H9 (cell line): ENCODE data around the gene GBGT1. TPM values are rescaled to one million over a fixed set of nuclear protein-coding genes. Genes with fewer than 3 reads are reported as not detected.

ENCODE experiments used
- DNase-seq: peaks from one replicate; pipeline ENCODE4 v3.0.0-alpha.2; 2017
- H2AFZ ChIP-seq: one replicate; pipeline ENCODE4 v1.6.1; 2013; ENCODE audit warnings: mild to moderate bottlenecking, low read length, control low read depth, moderate library complexity
- H2AK5ac ChIP-seq: 2 replicates; pipeline ENCODE4 v1.6.1; 2013; ENCODE audit warnings: low read length, control low read depth, mixed read lengths; ENCODE audit not compliant: insufficient read length
- H2BK120ac ChIP-seq: one replicate; pipeline ENCODE4 v1.6.1; 2013; ENCODE audit warnings: low read depth, mild to moderate bottlenecking, low read length, control low read depth, inconsistent platforms; ENCODE audit not compliant: poor library complexity, severe bottlenecking
- H2BK12ac ChIP-seq: 2 replicates; pipeline ENCODE4 v1.6.1; 2013; ENCODE audit warnings: low read length, control low read depth, mixed read lengths, low read depth; ENCODE audit not compliant: insufficient read length
- H2BK15ac ChIP-seq: 2 replicates; pipeline ENCODE4 v1.6.1; 2013; ENCODE audit warnings: low read depth, low read length, control low read depth
- H2BK20ac ChIP-seq: one replicate; pipeline ENCODE4 v1.6.1; 2013; ENCODE audit warnings: low read depth, mild to moderate bottlenecking, low read length, control low read depth, inconsistent platforms; ENCODE audit not compliant: poor library complexity, severe bottlenecking
- H2BK5ac ChIP-seq: 2 replicates; pipeline ENCODE4 v1.6.1; 2013; ENCODE audit warnings: low read length, control low read depth, mixed read lengths; ENCODE audit not compliant: insufficient read length
- H3K14ac ChIP-seq: 2 replicates; pipeline ENCODE4 v1.6.1; 2013; ENCODE audit warnings: low read length, control low read depth; ENCODE audit not compliant: insufficient read depth
- H3K18ac ChIP-seq: 2 replicates; pipeline ENCODE4 v1.6.1; 2013; ENCODE audit warnings: low read depth, mild to moderate bottlenecking, mixed read lengths, low read length, control low read depth; ENCODE audit not compliant: insufficient read length
- H3K23ac ChIP-seq: 2 replicates; pipeline ENCODE4 v1.6.1; 2013; ENCODE audit warnings: low read length, control low read depth, mixed read lengths, low read depth; ENCODE audit not compliant: insufficient read length
- H3K23me2 ChIP-seq: 2 replicates; pipeline ENCODE4 v1.6.1; 2013; ENCODE audit warnings: low read depth, mild to moderate bottlenecking, mixed read lengths, low read length, control low read depth; ENCODE audit not compliant: insufficient read length, poor library complexity, severe bottlenecking
- H3K27ac ChIP-seq: 2 replicates; pipeline ENCODE4 v1.5.1; 2013; ENCODE audit warnings: low read length, control low read depth, mixed read lengths, low read depth; ENCODE audit not compliant: insufficient read length
- H3K27me3 ChIP-seq: 2 replicates; pipeline ENCODE4 v1.6.1; 2013; ENCODE audit warnings: low read length, control low read depth, inconsistent platforms; ENCODE audit not compliant: insufficient read depth
- H3K4ac ChIP-seq: 2 replicates; pipeline ENCODE4 v1.6.1; 2013; ENCODE audit warnings: low read depth, mild to moderate bottlenecking, control low read depth, inconsistent platforms, low read length, moderate library complexity
- H3K4me1 ChIP-seq: 2 replicates; pipeline ENCODE4 v1.6.1; 2013; ENCODE audit warnings: low read length, control low read depth, inconsistent platforms; ENCODE audit not compliant: insufficient read depth
- H3K4me2 ChIP-seq: 2 replicates; pipeline ENCODE4 v1.6.1; 2013; ENCODE audit warnings: low read length, control low read depth, mixed read lengths; ENCODE audit not compliant: insufficient read length, insufficient read depth
- H3K56ac ChIP-seq: 2 replicates; pipeline ENCODE4 v1.6.1; 2013; ENCODE audit warnings: low read depth, mild to moderate bottlenecking, mixed read lengths, low read length, control low read depth; ENCODE audit not compliant: insufficient read length
- H3K79me1 ChIP-seq: 2 replicates; pipeline ENCODE4 v1.6.1; 2013; ENCODE audit warnings: low read depth, mild to moderate bottlenecking, moderate library complexity, low read length, control low read depth, inconsistent platforms; ENCODE audit not compliant: insufficient read depth, poor library complexity, severe bottlenecking
- H3K79me2 ChIP-seq: 2 replicates; pipeline ENCODE4 v1.6.1; 2013; ENCODE audit warnings: low read length, control low read depth, inconsistent platforms; ENCODE audit not compliant: insufficient read depth
- H3K9ac ChIP-seq: 2 replicates; pipeline ENCODE4 v1.6.1; 2013; ENCODE audit warnings: low read length, control low read depth, mixed read lengths; ENCODE audit not compliant: insufficient read length; ENCODE audit errors: extremely low read depth
- H3K9me3 ChIP-seq: one replicate; pipeline ENCODE4 v1.6.1; 2013; ENCODE audit warnings: low read depth, low read length, inconsistent platforms; ENCODE audit not compliant: control insufficient read depth
- H3T11ph ChIP-seq: one replicate; pipeline ENCODE4 v1.6.1; 2013; ENCODE audit warnings: mild to moderate bottlenecking, low read length, control low read depth, inconsistent platforms
- H4K20me1 ChIP-seq: one replicate; pipeline ENCODE4 v1.6.1; 2013; ENCODE audit not compliant: control insufficient read depth, insufficient read length, insufficient read depth
- H4K5ac ChIP-seq: 2 replicates; pipeline ENCODE4 v1.6.1; 2013; ENCODE audit warnings: low read depth, mild to moderate bottlenecking, mixed read lengths, low read length, control low read depth; ENCODE audit not compliant: insufficient read length
- H4K8ac ChIP-seq: replicated peaks from 2 replicates; pipeline ENCODE4 v1.6.1; 2013; ENCODE audit warnings: low read length, control low read depth, mixed read lengths, low read depth; ENCODE audit not compliant: insufficient read length
- H4K91ac ChIP-seq: 2 replicates; pipeline ENCODE4 v1.6.1; 2013; ENCODE audit warnings: low read depth, mild to moderate bottlenecking, moderate library complexity, mixed read lengths, low read length, control low read depth; ENCODE audit not compliant: insufficient read length
- H3K27ac Mint-ChIP-seq, 3 experiments: 2 replicates in 2 of 3; 3 replicates in 1 of 3; pipeline ENCODE4 v1.8.0; 2020 to 2021; ENCODE audit warnings: mixed read lengths in 3 of 3, mild to moderate bottlenecking in 1 of 3, moderate library complexity in 1 of 3
- H3K27me3 Mint-ChIP-seq: 2 replicates; pipeline ENCODE4 v1.8.0; 2021; ENCODE audit warnings: low read depth, mild to moderate bottlenecking, moderate library complexity, mixed read lengths
- H3K36me3 Mint-ChIP-seq, 3 experiments: 2 replicates in 2 of 3; 3 replicates in 1 of 3; pipeline ENCODE4 v1.8.0; 2020 to 2021; ENCODE audit warnings: low read depth in 3 of 3, mixed read lengths in 3 of 3; ENCODE audit not compliant: insufficient read depth in 1 of 3
- H3K4me1 Mint-ChIP-seq, 2 experiments: 2 replicates each; pipeline ENCODE4 v1.8.0; 2020; ENCODE audit warnings: mixed read lengths in 2 of 2
- H3K4me3 Mint-ChIP-seq, 2 experiments: 2 replicates in 1 of 2; 3 replicates in 1 of 2; pipeline ENCODE4 v1.8.0; 2020 to 2021; ENCODE audit warnings: mild to moderate bottlenecking in 2 of 2, mixed read lengths in 2 of 2, moderate library complexity in 1 of 2
- H3K9me3 Mint-ChIP-seq, 2 experiments: 2 replicates in 1 of 2; 3 replicates in 1 of 2; pipeline ENCODE4 v1.8.0; 2020; ENCODE audit warnings: mild to moderate bottlenecking in 2 of 2, mixed read lengths in 2 of 2, moderate library complexity in 1 of 2
- CTCF ChIP-seq: fragments of 200-600 bp; sonication (generic); conservative IDR thresholded peaks from 3 replicates; pipeline ENCODE4 v1.8.0; 2021; ENCODE audit warnings: antibody characterized with exemption, mild to moderate bottlenecking
- WGBS: extraction: QIAGEN DNeasy Blood & Tissue Kit; methylation state at CpG from one replicate; pipeline ENCODE4 v1.1.7; 2013; ENCODE audit warnings: missing lambda C conversion rate, low lambda C conversion rate, mixed read lengths; ENCODE audit not compliant: insufficient read length; ENCODE audit errors: extremely low coverage; 5-methylcytosine and 5-hydroxymethylcytosine counted together
- total RNA-seq: library from RNA; stranded (reverse); gene quantifications from 2 replicates; pipeline ENCODE4 v1.2.1, GENCODE V29; 2021

Gene GBGT1
- total RNA-seq, 1 experiment from 2014 or later = 9.3 TPM

DNA sequence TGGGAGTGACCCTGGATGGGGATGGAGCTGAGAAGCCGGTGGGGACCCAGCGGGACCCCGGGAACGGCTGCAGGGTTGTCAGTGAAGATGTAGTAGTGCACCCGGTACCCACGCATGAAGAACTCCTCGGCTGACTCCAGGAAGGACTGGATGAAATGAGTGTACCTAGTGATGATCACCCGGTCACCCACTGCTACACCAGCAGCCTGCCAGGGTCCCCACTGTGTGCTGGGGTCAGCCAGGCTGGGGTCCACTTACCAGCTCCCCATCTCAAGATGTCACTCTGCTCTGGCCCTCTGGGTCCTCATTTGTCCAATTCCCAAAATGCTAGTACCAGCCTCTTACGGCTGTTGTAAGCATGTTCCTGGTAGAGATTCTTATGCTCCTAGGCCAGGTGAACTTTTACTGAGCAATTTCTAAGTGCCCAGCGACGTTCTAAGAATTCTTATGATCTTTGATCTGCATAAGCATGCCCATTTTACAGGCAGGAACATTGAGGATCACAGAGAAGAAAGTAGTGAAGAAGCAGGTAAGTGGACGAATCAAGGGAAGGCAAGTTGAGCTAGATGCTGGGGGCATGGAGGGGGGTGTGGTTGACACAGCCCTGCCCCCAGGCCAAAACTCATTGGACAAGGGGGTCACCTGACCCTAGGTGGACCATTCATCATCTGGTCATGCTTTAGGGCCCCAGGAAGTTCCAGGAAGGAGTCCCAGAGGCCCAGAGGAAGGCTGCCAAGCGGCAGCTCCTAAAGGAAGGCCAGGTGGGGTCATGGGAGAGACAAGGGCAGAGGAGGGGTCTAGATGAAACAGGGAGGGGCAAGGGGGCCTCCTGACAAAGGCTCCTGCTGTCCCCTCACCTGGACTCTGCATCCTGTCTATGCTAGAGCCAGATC is 9.4 kb downstream of the GBGT1 start:
- Histone ChIP-seq H3K4me2 (no peak overlapping the region), H3K23ac (no peak overlapping the region), H3K18ac (no peak overlapping the region), H3K9ac (no peak overlapping the region), H2BK12ac (no peak overlapping the region), H3K23me2 (peaks cover 3% of the 10 kb centered on the region), H2BK5ac (no peak overlapping the region), H3K79me1 (no peaks in the 10 kb centered on the region), H3K27ac (no peak overlapping the region), H3K14ac (no peak overlapping the region), H4K20me1 (no peaks in the 10 kb centered on the region), H3K9me3 (no peaks in the 10 kb centered on the region), H2BK20ac (no peak overlapping the region), H3K79me2 (no peaks in the 10 kb centered on the region), H2AK5ac (no peak overlapping the region), H3K56ac (no peak overlapping the region), H4K91ac (no peak overlapping the region), H3K27me3 (no peaks in the 10 kb centered on the region), H2BK15ac (no peak overlapping the region), H4K5ac (no peak overlapping the region), H2AFZ (no peak overlapping the region), H3K4me1 (no peaks in the 10 kb centered on the region), H4K8ac (no peak overlapping the region), H3K4ac (no peak overlapping the region), H3T11ph (no peak overlapping the region), H2BK120ac (no peak overlapping the region)
- Mint-ChIP-seq H3K4me1 (no peaks in the 10 kb centered on the region; a peak in 1 of 4 replicates), H3K4me3 (no peak overlapping the region), H3K27ac (no peak overlapping the region), H3K27me3 (peaks cover 9% of the 10 kb centered on the region), H3K36me3 (peaks cover 0 to 13% (median 4%) of the 10 kb centered on the region in 3 experiments; a peak in 5 of 7 replicates), H3K9me3 (no peaks in the 10 kb centered on the region)
- no CpG with 5 or more reads among the region's 13 CpGs for WGBS
- peak; percentile 20 for DNase-seq
- no peak for TF ChIP-seq CTCF
